GM12878 (cell line): ENCODE data around the gene JAML. TPM values are rescaled to one million over a fixed set of nuclear protein-coding genes. Genes with fewer than 3 reads are reported as not detected.

ENCODE experiments used
- ATAC-seq: fragments of 200-7000 bp; cut with Tn5 transposase; 3 replicates; pipeline ENCODE4 v1.9.1; 2020; ENCODE audit warnings: mild to moderate bottlenecking, moderate library complexity
- BruUV-seq: library from RNA; stranded (reverse); fragments of 400-500 nt; replicated peaks from 2 replicates; lab custom pipeline; 2021; lab: Mats Ljungman, UMichigan
- CTCF ChIA-PET: fragments of 300-600 bp; sonication (Branson Sonifier 250); formaldehyde crosslinking; extraction: SDS; loops from one replicate; lab custom pipeline; 2021; ENCODE audit warnings: inconsistent platforms; lab: Yijun Ruan, JAX
- POLR2A ChIA-PET: fragments of 350-600 bp; formaldehyde crosslinking; extraction: SDS; loops from one replicate; lab custom pipeline; 2021; ENCODE audit warnings: inconsistent platforms; lab: Charles Lee
- RAD21 ChIA-PET: fragments of 300-600 bp; sonication (Branson Sonifier 250); formaldehyde crosslinking; loops from one replicate; lab custom pipeline; 2023; ENCODE audit warnings: antibody characterized with exemption; ENCODE audit not compliant: unreplicated experiment; lab: Charles Lee
- SMC1A ChIA-PET: fragments of 300-600 bp; sonication (Branson Sonifier 250); formaldehyde crosslinking; loops from one replicate; lab custom pipeline; 2023; ENCODE audit not compliant: unreplicated experiment, uncharacterized antibody; lab: Charles Lee
- DNase-seq: peaks from one replicate; pipeline ENCODE4 v3.0.0-alpha.2; 2011; ENCODE audit warnings: low read depth, low spot score
- FAIRE-seq: peaks from 3 replicates; lab custom pipeline; 2011; peaks lifted over from hg19 to GRCh38; lab: Jason Lieb, UNC
- H2AFZ ChIP-seq: 2 replicates; pipeline ENCODE4 v1.6.0; 2011; ENCODE audit warnings: low read depth, low read length, control low read depth; ENCODE audit not compliant: control insufficient read depth
- H3K27ac ChIP-seq: 2 replicates; pipeline ENCODE4 v1.5.1; 2011; ENCODE audit warnings: control low read depth; ENCODE audit not compliant: control insufficient read depth, insufficient read depth
- H3K27me3 ChIP-seq, 2 experiments: replicated peaks in 1 of 2; 2 replicates each; pipeline versions ENCODE4 v1.6.0 to v1.6.1; 2011; ENCODE audit warnings: low read length in 1 of 2; ENCODE audit not compliant: control insufficient read depth in 2 of 2, insufficient read depth in 2 of 2
- H3K36me3 ChIP-seq, 2 experiments: 2 replicates each; pipeline ENCODE4 v1.5.1; 2011; ENCODE audit warnings: low read length in 1 of 2; ENCODE audit not compliant: control insufficient read depth in 2 of 2, insufficient read depth in 2 of 2
- H3K4me1 ChIP-seq: 2 replicates; pipeline ENCODE4 v1.6.1; 2011; ENCODE audit warnings: mild to moderate bottlenecking, low read length, moderate library complexity, mixed read lengths; ENCODE audit not compliant: control insufficient read depth, insufficient read depth
- H3K4me2 ChIP-seq: 2 replicates; pipeline ENCODE4 v1.6.0; 2011; ENCODE audit warnings: control low read depth; ENCODE audit not compliant: control insufficient read depth, insufficient read depth
- H3K4me3 ChIP-seq: fragments of 200-600 bp; sonication (generic); 2 replicates; pipeline ENCODE4 v1.5.1; 2016
- H3K79me2 ChIP-seq: 2 replicates; pipeline ENCODE4 v1.6.0; 2011; ENCODE audit warnings: low read length; ENCODE audit not compliant: control insufficient read depth, insufficient read depth
- H3K9ac ChIP-seq: 2 replicates; pipeline ENCODE4 v1.8.0; 2011; ENCODE audit warnings: low read length, control low read depth, mixed read lengths; ENCODE audit not compliant: control insufficient read depth, insufficient read depth
- H3K9me3 ChIP-seq: replicated peaks from 3 replicates; pipeline ENCODE4 v1.5.1; 2011; ENCODE audit warnings: mild to moderate bottlenecking, low read length; ENCODE audit not compliant: control insufficient read depth, insufficient read depth
- H4K20me1 ChIP-seq: 2 replicates; pipeline ENCODE4 v1.6.0; 2011; ENCODE audit not compliant: control insufficient read depth, insufficient read depth
- BRCA1 ChIP-seq: IDR thresholded peaks from 2 replicates; pipeline ENCODE4 v1.6.1; 2011; ENCODE audit warnings: low read depth, low read length, improper control_type of control experiment
- ELK1 ChIP-seq: IDR thresholded peaks from 2 replicates; pipeline ENCODE4 v1.6.1; 2012; ENCODE audit warnings: low read depth, low read length, improper control_type of control experiment
- FOXK2 ChIP-seq: fragments of 450-650 bp; IDR thresholded peaks from 2 replicates; pipeline ENCODE4 v1.6.1; 2017; ENCODE audit warnings: mild to moderate bottlenecking, moderate library complexity
- GATAD2B ChIP-seq: fragments of 450-650 bp; conservative IDR thresholded peaks from 2 replicates; pipeline ENCODE4 v1.6.1; 2017; ENCODE audit warnings: low read depth, mild to moderate bottlenecking, moderate library complexity
- HDGF ChIP-seq: fragments of 450-650 bp; IDR thresholded peaks from 2 replicates; pipeline ENCODE4 v1.6.1; 2016; ENCODE audit warnings: antibody characterized with exemption
- IRF5 ChIP-seq: fragments of 450-650 bp; IDR thresholded peaks from 2 replicates; pipeline ENCODE4 v1.6.1; 2017; ENCODE audit warnings: borderline replicate concordance
- KDM1A ChIP-seq: fragments of 200-600 bp; sonication (generic); IDR thresholded peaks from 2 replicates; pipeline ENCODE4 v1.6.1; 2016; ENCODE audit warnings: borderline replicate concordance
- LARP7 ChIP-seq: fragments of 450-650 bp; IDR thresholded peaks from 2 replicates; pipeline ENCODE4 v1.6.1; 2017; ENCODE audit warnings: mild to moderate bottlenecking
- NR2C2 ChIP-seq: IDR thresholded peaks from 2 replicates; pipeline ENCODE4 v1.6.1; 2011; ENCODE audit warnings: borderline replicate concordance, low read depth; ENCODE audit not compliant: control insufficient read depth, insufficient read length
- NRF1 ChIP-seq: conservative IDR thresholded peaks from 2 replicates; pipeline ENCODE4 v1.6.1; 2011; ENCODE audit warnings: mild to moderate bottlenecking, low read depth, low read length, improper control_type of control experiment
- PML ChIP-seq: IDR thresholded peaks from 2 replicates; pipeline ENCODE4 v1.6.1; 2012; ENCODE audit warnings: low read length, inconsistent platforms
- POU2F2 ChIP-seq: IDR thresholded peaks from 3 replicates; pipeline ENCODE4 v1.6.1; 2011; ENCODE audit warnings: low read depth, mild to moderate bottlenecking, low read length, borderline replicate concordance
- SIN3A ChIP-seq: IDR thresholded peaks from 2 replicates; pipeline ENCODE4 v1.6.1; 2012; ENCODE audit warnings: low read depth, low read length, improper control_type of control experiment
- SMARCA5 ChIP-seq: fragments of 450-650 bp; IDR thresholded peaks from 2 replicates; pipeline ENCODE4 v1.6.1; 2017; ENCODE audit warnings: mild to moderate bottlenecking
- WGBS: methylation state at CpG from one replicate; pipeline ENCODE4 v1.1.6; 2016; ENCODE audit warnings: low lambda C conversion rate; ENCODE audit not compliant: insufficient replicate concordance, insufficient coverage; ENCODE audit errors: missing lambda C conversion rate; 5-methylcytosine and 5-hydroxymethylcytosine counted together
- in situ Hi-C: fragments of 300-500 bp; cut with MboI; formaldehyde crosslinking; loops from 9 replicates; pipeline ENCODE4 v1.14.3; 2018; ENCODE audit warnings: mixed read lengths
- intact Hi-C: fragments of 100-400 bp; cut with micrococcal nuclease; formaldehyde crosslinking; loops from one replicate; pipeline ENCODE4 v1.14.2; 2022; ENCODE audit not compliant: unreplicated experiment
- polyA plus RNA-seq, 11 experiments: library from polyadenylated mRNA; depleted of rRNA in 4 of 11; unstranded in 6 of 11; stranded (reverse) in 5 of 11; fragments of >200 nt; fragmentation: Nextera tagmentation in 4 of 11; fragmentation: Illumina TruSeq in 1 of 11; extraction: Ambion mirVana in 4 of 11; extraction: Trizol in 1 of 11; gene quantifications; 1 replicate in 1 of 11; 2 replicates in 10 of 11; pipeline versions ENCODE4 v1.2.1 to v1.2.3, GENCODE V29; 2011 to 2016; ENCODE audit warnings: inconsistent platforms in 2 of 11, missing spikeins in 2 of 11, low read depth in 1 of 11
- total RNA-seq, 4 experiments: library from RNA; depleted of rRNA in 3 of 4; stranded (reverse); fragments of >200 nt in 3 of 4; fragmentation: Illumina TruSeq in 1 of 4; extraction: Trizol in 1 of 4; gene quantifications; 2 replicates each; pipeline versions ENCODE4 v1.2.1 to v1.2.3, GENCODE V29; 2013 to 2021

JAML gene
- total and polyA plus RNA-seq, 10 of the 15 experiments (the other 5 are each of a cell fraction or from before 2014, with no cell fraction given) = 0.60 to 8.1 (median 3.5) TPM

- FAIRE-seq (no peak), DNase-seq (no peak), ATAC-seq (no peak)
- ChIA-PET RAD21 (interaction anchor here (0.8 kb wide), 1 partner anchor 35 kb away, joined by 3 read pairs; no protein-coding TSS in a partner anchor), POLR2A (no interaction called here), CTCF (interaction anchor here (0.8 kb wide), 1 partner anchor 36 kb away, joined by 3 read pairs; no protein-coding TSS in a partner anchor), SMC1A (no interaction called here)
- BruUV-seq = no TSS peak
- no peaks in the 10 kb centered on the region for H3K79me2 ChIP-seq
- peaks cover 0 to 3% of the 10 kb centered on the region in 2 experiments; a peak in 3 of 4 replicates for H3K27me3 ChIP-seq
- WGBS = 10% methylated on average over 5 of the region's 5 CpGs
- no peak overlapping the region for H3K4me3 ChIP-seq
- in situ Hi-C loops = no loop called here
- H3K36me3 ChIP-seq = no peaks in the 10 kb centered on the region
- no peaks in the 10 kb centered on the region for H4K20me1 ChIP-seq
- H3K4me2 ChIP-seq = no peak overlapping the region
- H3K9me3 ChIP-seq = no peaks in the 10 kb centered on the region
- H3K9ac ChIP-seq = no peak overlapping the region
- H3K27ac ChIP-seq = no peak overlapping the region
- TF ChIP-seq PML (no peak), FOXK2 (no peak), HDGF (no peak), BRCA1 (no peak), KDM1A (no peak), SMARCA5 (no peak), NR2C2 (no peak), LARP7 (no peak), POU2F2 (no peak), NRF1 (no peak), GATAD2B (no peak), SIN3A (no peak), ELK1 (no peak), IRF5 (no peak)
- intact Hi-C loops = no loop called here
- H3K4me1 ChIP-seq = no peaks in the 10 kb centered on the region
- H2AFZ ChIP-seq = no peak overlapping the region
These were observed 61.3 kb downstream of the JAML start for GRCh38 chr11:118163494-118163893.
